ENCODE measurements around the gene MED13. TPM values are rescaled to one million over a fixed set of nuclear protein-coding genes. Genes with fewer than 3 reads are reported as not detected.

MED13 gene
- total RNA-seq, 1 donor from 2014 or later = 29.0 TPM

DNA sequence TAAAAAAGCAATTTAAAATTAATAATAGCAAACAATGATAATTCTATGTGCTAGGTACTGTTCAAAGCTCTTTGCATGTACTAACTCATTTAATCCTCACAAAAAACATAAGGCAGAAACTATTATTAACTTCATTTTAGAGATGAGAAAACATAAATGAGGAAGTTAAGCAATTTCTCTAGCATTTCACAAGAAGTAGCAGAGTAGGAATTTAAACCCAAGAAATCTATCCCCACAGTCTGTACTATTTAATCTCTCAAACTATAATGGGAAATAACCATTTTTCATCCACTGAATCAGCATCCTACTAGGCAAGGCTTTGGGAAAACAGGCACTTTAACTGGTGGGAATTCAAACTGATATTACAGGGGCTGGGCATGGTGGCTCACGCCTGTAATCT is 95.0 kb downstream of the MED13 start:
- no peak for DNase-seq
- Histone ChIP-seq H3K27ac (replicated peaks) (no peak overlapping the region), H3K27me3 (ENCODE audit: low read depth) (no peaks in the 10 kb centered on the region), H3K4me3 (no peak overlapping the region), H3K36me3 (peaks cover 79% of the 10 kb centered on the region), H3K4me1 (no peaks in the 10 kb centered on the region), H3K9me3 (replicated peaks) (no peaks in the 10 kb centered on the region)
- TF ChIP-seq, protein P1, sequence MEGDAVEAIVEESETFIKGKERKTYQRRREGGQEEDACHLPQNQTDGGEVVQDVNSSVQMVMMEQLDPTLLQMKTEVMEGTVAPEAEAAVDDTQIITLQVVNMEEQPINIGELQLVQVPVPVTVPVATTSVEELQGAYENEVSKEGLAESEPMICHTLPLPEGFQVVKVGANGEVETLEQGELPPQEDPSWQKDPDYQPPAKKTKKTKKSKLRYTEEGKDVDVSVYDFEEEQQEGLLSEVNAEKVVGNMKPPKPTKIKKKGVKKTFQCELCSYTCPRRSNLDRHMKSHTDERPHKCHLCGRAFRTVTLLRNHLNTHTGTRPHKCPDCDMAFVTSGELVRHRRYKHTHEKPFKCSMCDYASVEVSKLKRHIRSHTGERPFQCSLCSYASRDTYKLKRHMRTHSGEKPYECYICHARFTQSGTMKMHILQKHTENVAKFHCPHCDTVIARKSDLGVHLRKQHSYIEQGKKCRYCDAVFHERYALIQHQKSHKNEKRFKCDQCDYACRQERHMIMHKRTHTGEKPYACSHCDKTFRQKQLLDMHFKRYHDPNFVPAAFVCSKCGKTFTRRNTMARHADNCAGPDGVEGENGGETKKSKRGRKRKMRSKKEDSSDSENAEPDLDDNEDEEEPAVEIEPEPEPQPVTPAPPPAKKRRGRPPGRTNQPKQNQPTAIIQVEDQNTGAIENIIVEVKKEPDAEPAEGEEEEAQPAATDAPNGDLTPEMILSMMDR (IDR thresholded peaks at IDR 0.05; ENCODE audit: borderline replicate concordance) = no peak
- intact Hi-C loops (cut with micrococcal nuclease) = no loop called here

DNA sequence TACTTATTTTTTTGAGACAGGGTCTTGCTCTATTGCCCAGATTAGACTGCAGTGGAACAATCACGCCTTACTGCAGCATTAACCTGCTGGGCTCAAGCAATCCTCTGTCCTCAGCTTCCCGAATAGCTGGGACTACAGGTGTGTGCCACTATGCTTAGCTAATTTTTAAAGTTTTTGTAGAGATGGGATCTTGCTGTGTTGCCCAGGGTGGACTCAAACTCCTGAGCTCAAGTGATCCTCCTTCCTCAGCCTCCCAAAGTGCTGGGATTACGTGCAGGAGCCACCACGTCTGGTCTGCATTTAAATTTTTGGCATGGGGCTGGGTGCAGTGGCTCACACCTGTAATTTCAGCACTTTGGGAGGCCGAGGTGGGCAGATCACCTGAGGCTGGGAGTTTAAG is 96.3 kb downstream of the MED13 start:
- DNase-seq = no peak
- TF ChIP-seq, protein P1 (IDR thresholded peaks at IDR 0.05; ENCODE audit: borderline replicate concordance) = no peak
- no peaks in the 10 kb centered on the region for H3K4me1 ChIP-seq
- H3K27me3 ChIP-seq (ENCODE audit: low read depth) = no peaks in the 10 kb centered on the region
- intact Hi-C loops (cut with micrococcal nuclease) = no loop called here
- no peak overlapping the region for H3K4me3 ChIP-seq
- no peaks in the 10 kb centered on the region for H3K9me3 ChIP-seq (replicated peaks)
- peaks cover 92% of the 10 kb centered on the region for H3K36me3 ChIP-seq
- no peak overlapping the region for H3K27ac ChIP-seq (replicated peaks)

DNA sequence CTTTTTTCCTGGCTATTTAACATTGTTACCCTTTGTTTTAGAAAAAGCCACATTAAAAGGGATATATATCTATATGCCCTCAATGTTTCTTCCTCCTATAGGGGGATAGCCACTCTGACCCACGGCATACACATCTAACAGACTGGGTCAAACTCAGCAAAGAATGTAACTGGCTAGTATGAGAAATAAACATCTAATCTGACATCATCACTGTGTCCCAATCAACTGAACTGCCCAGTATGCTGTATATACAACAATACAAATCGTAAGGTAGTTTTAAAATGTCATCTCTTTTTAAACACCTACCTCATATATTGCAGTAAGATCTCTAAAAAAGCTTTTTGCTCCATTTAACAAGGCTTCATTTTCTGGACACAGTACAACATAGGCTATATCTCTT is 97.3 kb downstream of the MED13 start:
- intact Hi-C loops (cut with micrococcal nuclease) = no loop called here
- TF ChIP-seq, protein P1 (IDR thresholded peaks at IDR 0.05; ENCODE audit: borderline replicate concordance) = no peak
- H3K4me3 ChIP-seq = no peak overlapping the region

DNA sequence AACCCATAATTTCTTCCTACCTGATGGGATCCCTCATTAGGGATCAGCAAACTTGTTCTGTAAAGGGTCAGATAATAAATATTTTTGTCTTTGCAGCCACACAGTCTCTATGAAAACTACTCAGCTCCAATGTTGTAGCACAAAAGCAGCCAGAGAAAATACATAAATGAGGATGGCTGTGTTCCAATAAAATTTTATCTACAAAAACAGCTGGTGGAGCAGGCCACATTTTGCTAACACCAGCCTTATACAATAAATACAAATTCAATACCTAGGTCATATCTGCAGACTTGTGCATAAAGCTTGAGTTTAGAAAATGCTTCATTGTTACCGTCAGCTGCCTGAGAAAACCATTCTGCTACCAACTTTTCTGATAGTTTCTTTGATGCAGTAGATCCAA is 98.9 kb downstream of the MED13 start:
- H3K36me3 ChIP-seq = peaks cover 99% of the 10 kb centered on the region
- H3K27ac ChIP-seq (replicated peaks) = no peak overlapping the region
- intact Hi-C loops (cut with micrococcal nuclease) = no loop called here
- no peak for DNase-seq
- H3K9me3 ChIP-seq (replicated peaks) = no peaks in the 10 kb centered on the region
- H3K27me3 ChIP-seq (ENCODE audit: low read depth) = no peaks in the 10 kb centered on the region
- TF ChIP-seq, protein P1 (IDR thresholded peaks at IDR 0.05; ENCODE audit: borderline replicate concordance) = no peak
- no peak overlapping the region for H3K4me3 ChIP-seq
- no peaks in the 10 kb centered on the region for H3K4me1 ChIP-seq

More for the DNA sequence above, 97.3 kb downstream of the MED13 start:
- H3K27me3 ChIP-seq (ENCODE audit: low read depth) = no peaks in the 10 kb centered on the region
- H3K4me1 ChIP-seq = no peaks in the 10 kb centered on the region
- H3K9me3 ChIP-seq (replicated peaks) = no peaks in the 10 kb centered on the region
- DNase-seq = no peak
- H3K36me3 ChIP-seq = peaks cover 99% of the 10 kb centered on the region
- H3K27ac ChIP-seq (replicated peaks) = no peak overlapping the region

DNA sequence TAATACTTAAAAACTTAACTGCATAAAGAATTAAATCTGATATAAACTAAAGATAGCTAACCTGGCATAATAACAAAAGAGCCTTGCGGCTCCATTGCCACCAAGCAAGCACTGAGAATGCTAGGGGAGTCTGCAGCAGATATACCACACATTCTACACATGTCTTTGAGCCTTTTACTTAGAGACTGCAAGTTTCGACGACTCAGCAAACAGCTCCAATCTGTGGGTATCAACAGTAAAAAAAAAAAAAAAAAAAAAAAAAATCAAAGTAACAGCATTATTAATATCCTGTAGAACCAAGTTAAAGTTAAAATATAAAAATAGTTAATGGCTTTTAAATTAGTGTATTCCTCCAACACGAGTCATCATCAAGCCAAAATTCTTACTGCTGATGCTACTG is 109.5 kb downstream of the MED13 start:
- Histone ChIP-seq H3K36me3 (peaks cover 98% of the 10 kb centered on the region), H3K4me3 (no peak overlapping the region), H3K27me3 (ENCODE audit: low read depth) (no peaks in the 10 kb centered on the region), H3K4me1 (no peaks in the 10 kb centered on the region), H3K9me3 (replicated peaks) (no peaks in the 10 kb centered on the region), H3K27ac (replicated peaks) (no peak overlapping the region)
- no peak for DNase-seq
- TF ChIP-seq, protein P1 (IDR thresholded peaks at IDR 0.05; ENCODE audit: borderline replicate concordance) = no peak
- intact Hi-C loops (cut with micrococcal nuclease) = no loop called here

Data from left ventricle myocardium inferior (tissue), 1 donor.